ENCODE results near the gene NUP93. TPM values are rescaled to one million over a fixed set of nuclear protein-coding genes. Genes with fewer than 3 reads are reported as not detected.
A peak's percentile ranks its signal among the peaks of the same experiment; 100 is the strongest.

The NUP93 gene
- total RNA-seq, 1 experiment from 2014 or later: 74.7 TPM

DNA sequence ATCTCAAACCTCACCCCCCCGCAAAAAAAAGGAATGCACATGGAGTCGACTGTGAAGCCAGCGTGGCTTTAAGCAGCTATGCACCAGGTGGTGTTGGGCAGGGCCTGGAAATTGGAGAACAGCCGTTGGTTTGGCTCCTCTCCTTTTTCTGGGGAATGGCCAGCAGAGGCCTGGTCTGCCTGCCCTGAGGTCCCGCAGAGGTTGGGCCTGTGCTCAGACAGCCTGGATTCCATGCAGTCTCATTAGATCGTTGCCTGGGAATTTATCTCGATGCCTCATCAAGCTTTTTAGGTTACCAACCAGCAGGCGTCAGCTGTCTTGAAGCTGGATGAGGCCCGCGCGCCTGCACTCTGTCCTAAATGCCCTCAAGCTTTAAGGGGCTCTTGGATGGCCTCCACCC, 144.9 kb downstream of the NUP93 start:
- Histone ChIP-seq H3K9me3 (ENCODE audit: insufficient read depth, low read depth) (no peaks in the 10 kb centered on the region), H3K27ac (no peak overlapping the region), H3K4me2 (no peak overlapping the region), H3K27me3 (ENCODE audit: insufficient read depth, low read depth) (no peaks in the 10 kb centered on the region), H3K79me2 (ENCODE audit: low read depth) (no peaks in the 10 kb centered on the region), H3K36me3 (ENCODE audit: low read depth) (no peaks in the 10 kb centered on the region), H3K4me1 (replicated peaks; ENCODE audit: insufficient read depth) (peaks cover 7% of the 10 kb centered on the region; the same call in 1 of the 2 replicates), H2AFZ (no peak overlapping the region), H4K20me1 (ENCODE audit: insufficient read depth) (no peaks in the 10 kb centered on the region), H3K9me2 (ENCODE audit: insufficient read depth) (no peaks in the 10 kb centered on the region), H3F3A (ENCODE audit: insufficient read depth, low read depth) (no peaks in the 10 kb centered on the region), H3K4me3 (no peak overlapping the region)
- POLR2A ChIA-PET (ENCODE audit: unreplicated experiment): no interaction called here
- no peak for TF ChIP-seq EZH2 (IDR thresholded peaks at IDR 0.05; ENCODE audit: low read depth)
- TF ChIP-seq, protein P1, sequence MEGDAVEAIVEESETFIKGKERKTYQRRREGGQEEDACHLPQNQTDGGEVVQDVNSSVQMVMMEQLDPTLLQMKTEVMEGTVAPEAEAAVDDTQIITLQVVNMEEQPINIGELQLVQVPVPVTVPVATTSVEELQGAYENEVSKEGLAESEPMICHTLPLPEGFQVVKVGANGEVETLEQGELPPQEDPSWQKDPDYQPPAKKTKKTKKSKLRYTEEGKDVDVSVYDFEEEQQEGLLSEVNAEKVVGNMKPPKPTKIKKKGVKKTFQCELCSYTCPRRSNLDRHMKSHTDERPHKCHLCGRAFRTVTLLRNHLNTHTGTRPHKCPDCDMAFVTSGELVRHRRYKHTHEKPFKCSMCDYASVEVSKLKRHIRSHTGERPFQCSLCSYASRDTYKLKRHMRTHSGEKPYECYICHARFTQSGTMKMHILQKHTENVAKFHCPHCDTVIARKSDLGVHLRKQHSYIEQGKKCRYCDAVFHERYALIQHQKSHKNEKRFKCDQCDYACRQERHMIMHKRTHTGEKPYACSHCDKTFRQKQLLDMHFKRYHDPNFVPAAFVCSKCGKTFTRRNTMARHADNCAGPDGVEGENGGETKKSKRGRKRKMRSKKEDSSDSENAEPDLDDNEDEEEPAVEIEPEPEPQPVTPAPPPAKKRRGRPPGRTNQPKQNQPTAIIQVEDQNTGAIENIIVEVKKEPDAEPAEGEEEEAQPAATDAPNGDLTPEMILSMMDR (conservative IDR thresholded peaks at IDR 0.05): no peak
- intact Hi-C loops (cut with micrococcal nuclease; ENCODE audit: unreplicated experiment): no loop called here
- peak in 1 of 2 experiments; percentile 17 for DNase-seq
- no TSS peak for BruUV-seq (replicated peaks)
- CTCF ChIA-PET: no interaction called here

DNA sequence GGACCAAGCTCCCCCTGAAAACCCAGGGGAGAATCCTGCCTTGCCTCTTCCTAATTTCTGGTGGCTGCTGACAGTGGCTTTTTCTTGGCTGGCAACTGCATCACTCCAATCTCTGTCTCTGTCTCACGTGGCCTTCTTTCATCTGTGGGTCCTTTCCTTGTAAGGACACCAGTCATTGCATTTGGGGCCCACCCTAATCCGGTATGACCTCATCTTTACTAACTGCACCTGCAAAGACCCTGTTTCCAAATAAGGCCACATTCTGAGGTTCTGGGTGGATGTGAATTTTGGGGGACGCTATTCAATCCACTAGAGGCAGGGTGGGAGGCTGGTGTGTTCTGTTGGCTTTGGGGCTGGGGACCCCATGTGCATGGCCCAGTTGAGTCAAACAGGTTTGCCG, 146.1 kb downstream of the NUP93 start:
- POLR2A ChIA-PET (ENCODE audit: unreplicated experiment): no interaction called here
- no peaks in the 10 kb centered on the region for H3K36me3 ChIP-seq (ENCODE audit: low read depth)

DNA sequence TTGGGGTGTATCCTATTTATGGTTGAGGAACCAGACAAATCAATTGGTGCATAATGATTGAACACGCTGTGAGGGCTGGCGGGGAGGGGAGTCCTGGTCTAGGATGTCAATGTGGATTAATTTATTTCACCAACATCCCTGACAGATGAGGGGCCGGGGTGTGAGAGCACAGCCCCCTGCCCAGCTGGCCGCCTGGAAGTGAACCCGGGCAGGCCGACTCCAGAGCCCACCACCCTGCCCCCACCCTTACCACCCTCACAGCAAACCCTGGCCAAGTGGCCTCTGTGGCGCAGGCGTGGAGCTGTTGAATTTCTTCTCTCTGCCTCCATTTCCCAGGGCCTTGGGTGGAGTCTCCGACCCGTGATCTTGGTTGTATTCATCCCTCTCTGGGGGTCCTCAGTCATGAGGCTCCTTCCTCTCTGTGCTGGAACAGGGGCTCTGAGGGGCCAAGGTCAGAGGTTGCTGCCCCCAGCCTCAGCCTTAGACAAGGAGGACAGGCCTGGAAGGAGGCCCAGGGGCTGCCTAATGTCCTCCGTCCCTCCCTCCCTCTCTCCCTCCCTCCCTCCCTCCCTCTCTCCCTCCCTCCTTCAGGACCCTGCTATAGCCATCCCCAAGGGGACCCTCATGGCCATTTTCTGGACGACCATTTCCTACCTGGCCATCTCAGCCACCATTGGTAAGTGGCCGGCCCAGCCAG, 147.7 kb downstream of the NUP93 start:
- Histone ChIP-seq H3K27me3 (ENCODE audit: insufficient read depth, low read depth) (no peaks in the 10 kb centered on the region), H3F3A (ENCODE audit: insufficient read depth, low read depth) (no peaks in the 10 kb centered on the region), H3K4me2 (no peak overlapping the region), H3K4me1 (replicated peaks; ENCODE audit: insufficient read depth) (no peaks in the 10 kb centered on the region), H3K9me2 (ENCODE audit: insufficient read depth) (no peaks in the 10 kb centered on the region), H2AFZ (no peak overlapping the region), H3K79me2 (ENCODE audit: low read depth) (no peaks in the 10 kb centered on the region), H3K27ac (no peak overlapping the region), H3K4me3 (no peak overlapping the region), H3K36me3 (ENCODE audit: low read depth) (no peaks in the 10 kb centered on the region), H3K9me3 (ENCODE audit: insufficient read depth, low read depth) (no peaks in the 10 kb centered on the region), H4K20me1 (ENCODE audit: insufficient read depth) (no peaks in the 10 kb centered on the region)
- TF ChIP-seq, protein P1 (conservative IDR thresholded peaks at IDR 0.05): no peak
- no peak for TF ChIP-seq EZH2 (IDR thresholded peaks at IDR 0.05; ENCODE audit: low read depth)
- ChIA-PET POLR2A (ENCODE audit: unreplicated experiment) (no interaction called here), CTCF (no interaction called here)
- intact Hi-C loops (cut with micrococcal nuclease; ENCODE audit: unreplicated experiment): no loop called here
- no peak for DNase-seq
- BruUV-seq (replicated peaks): no TSS peak

More for the DNA sequence above, 146.1 kb downstream of the NUP93 start:
- CTCF ChIA-PET: no interaction called here
- H3K9me3 ChIP-seq (ENCODE audit: insufficient read depth, low read depth): no peaks in the 10 kb centered on the region
- H4K20me1 ChIP-seq (ENCODE audit: insufficient read depth): no peaks in the 10 kb centered on the region
- no peak overlapping the region for H3K4me2 ChIP-seq
- no peak overlapping the region for H2AFZ ChIP-seq
- intact Hi-C loops (cut with micrococcal nuclease; ENCODE audit: unreplicated experiment): no loop called here
- DNase-seq: no peak
- H3F3A ChIP-seq (ENCODE audit: insufficient read depth, low read depth): no peaks in the 10 kb centered on the region
- H3K79me2 ChIP-seq (ENCODE audit: low read depth): no peaks in the 10 kb centered on the region
- no peaks in the 10 kb centered on the region for H3K27me3 ChIP-seq (ENCODE audit: insufficient read depth, low read depth)
- no peak overlapping the region for H3K4me3 ChIP-seq
- no TSS peak for BruUV-seq (replicated peaks)
- no peak for TF ChIP-seq EZH2 (IDR thresholded peaks at IDR 0.05; ENCODE audit: low read depth)
- TF ChIP-seq, protein P1 (conservative IDR thresholded peaks at IDR 0.05): no peak
- no peaks in the 10 kb centered on the region for H3K9me2 ChIP-seq (ENCODE audit: insufficient read depth)
- 0 out of 2 replicates have a peak, but pooled peaks cover 4% of the 10 kb centered on the region for H3K4me1 ChIP-seq (replicated peaks; ENCODE audit: insufficient read depth)
- H3K27ac ChIP-seq: no peak overlapping the region
